KOPT-K1 (cell line): ENCODE results near the gene THTPA.
"Not testable (repeated sequence)": the region's sequence is repeated elsewhere in the genome, so short reads cannot be mapped to it uniquely, and the experiment has no call there.

Experiments used
- H3K27ac ChIP-seq: fragments of 200-600 bp; sonication (generic); 2 replicates; pipeline ENCODE4 v1.5.1; 2016; ENCODE audit warnings: antibody characterized with exemption, mild to moderate bottlenecking, low read depth, low read length; ENCODE audit not compliant: poor library complexity, severe bottlenecking
- H3K36me3 ChIP-seq: fragments of 200-600 bp; sonication (generic); 2 replicates; pipeline ENCODE4 v1.5.1; 2017; ENCODE audit warnings: antibody characterized with exemption, mild to moderate bottlenecking, low read length, moderate library complexity; ENCODE audit not compliant: insufficient read depth
- H3K9me3 ChIP-seq: fragments of 200-600 bp; sonication (generic); 2 replicates; pipeline ENCODE4 v1.5.1; 2017; ENCODE audit warnings: antibody characterized with exemption, low read length, mild to moderate bottlenecking; ENCODE audit not compliant: insufficient read depth, poor library complexity, severe bottlenecking

Gene THTPA

DNA sequence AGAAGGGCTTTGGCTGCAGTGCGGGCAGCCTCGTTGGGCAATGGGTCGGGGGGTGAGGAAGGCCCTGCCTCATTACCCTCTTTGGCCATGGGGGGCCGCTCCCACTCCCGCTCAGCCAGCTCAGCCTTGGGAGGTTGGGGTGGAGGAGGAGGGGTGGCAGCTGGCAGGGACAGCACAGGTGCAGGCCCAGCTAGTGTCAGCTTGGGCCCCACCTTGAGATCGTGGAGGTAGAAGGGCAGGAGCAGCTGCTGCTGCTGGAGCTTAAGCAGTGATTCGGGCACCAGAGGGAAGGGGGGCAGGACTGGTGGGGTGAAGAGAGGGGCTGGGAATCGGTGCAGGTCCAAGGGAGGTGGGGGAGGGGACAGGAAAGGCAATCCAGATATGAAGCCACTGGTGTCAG lies 30.5 kb upstream of the THTPA start:
- no peak overlapping the region for H3K27ac ChIP-seq
- no peaks in the 10 kb centered on the region for H3K9me3 ChIP-seq
- no peaks in the 10 kb centered on the region for H3K36me3 ChIP-seq

DNA sequence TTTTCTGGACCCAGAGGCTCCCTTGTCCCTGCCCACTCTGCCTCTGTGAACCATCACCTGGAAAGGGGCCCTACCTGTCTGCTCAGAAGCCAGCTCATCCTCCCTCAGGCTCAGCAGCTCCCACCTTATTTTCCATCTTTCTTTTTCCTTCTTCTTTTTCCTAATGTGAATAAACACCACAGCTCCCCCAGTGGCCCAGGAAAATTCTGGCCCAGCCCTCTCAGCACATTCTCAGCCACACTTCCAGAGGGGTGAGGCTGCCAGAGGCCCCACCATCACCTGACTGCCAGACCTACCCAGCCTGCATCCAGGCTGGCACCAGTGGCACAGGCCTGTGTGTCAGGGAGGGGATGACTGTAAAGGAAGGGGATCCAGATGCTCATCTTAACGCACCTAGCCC lies 27.5 kb upstream of the THTPA start:
- H3K27ac ChIP-seq, result no peak overlapping the region
- no peaks in the 10 kb centered on the region for H3K36me3 ChIP-seq
- no peaks in the 10 kb centered on the region for H3K9me3 ChIP-seq

DNA sequence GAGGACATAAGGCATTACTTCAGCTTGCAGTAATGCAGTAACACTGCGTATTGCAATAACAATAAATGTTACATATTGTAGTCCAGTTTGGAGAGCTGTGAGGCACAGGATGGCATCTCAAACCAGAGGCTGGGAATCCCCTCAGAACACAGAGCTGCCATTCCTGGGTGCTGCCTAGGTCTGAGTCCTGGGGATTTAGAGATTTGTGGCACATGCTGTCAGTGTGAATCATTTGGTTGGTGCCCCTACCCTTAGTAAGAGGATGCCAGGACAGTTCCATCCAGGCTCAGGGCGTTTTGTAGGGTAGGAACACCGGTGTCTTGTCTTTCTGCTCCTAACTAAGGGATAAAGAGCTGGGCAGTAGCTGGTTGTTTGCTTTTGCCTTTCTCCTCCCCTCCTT lies 27.1 kb upstream of the THTPA start:
- no peak overlapping the region for H3K27ac ChIP-seq
- H3K9me3 ChIP-seq, result no peaks in the 10 kb centered on the region
- H3K36me3 ChIP-seq, result no peaks in the 10 kb centered on the region

- Histone ChIP-seq H3K9me3 (no peaks in the 10 kb centered on the region), H3K27ac (no peak overlapping the region), H3K36me3 (no peaks in the 10 kb centered on the region)
These were observed 25.6 kb upstream of the THTPA start for GRCh38 chr14:23530375-23531055.

GRCh38 chr14:23531391-23531790 lies 24.7 kb upstream of the THTPA start:
- H3K36me3 ChIP-seq, result no peaks in the 10 kb centered on the region
- H3K9me3 ChIP-seq, result no peaks in the 10 kb centered on the region
- no peak overlapping the region for H3K27ac ChIP-seq

DNA sequence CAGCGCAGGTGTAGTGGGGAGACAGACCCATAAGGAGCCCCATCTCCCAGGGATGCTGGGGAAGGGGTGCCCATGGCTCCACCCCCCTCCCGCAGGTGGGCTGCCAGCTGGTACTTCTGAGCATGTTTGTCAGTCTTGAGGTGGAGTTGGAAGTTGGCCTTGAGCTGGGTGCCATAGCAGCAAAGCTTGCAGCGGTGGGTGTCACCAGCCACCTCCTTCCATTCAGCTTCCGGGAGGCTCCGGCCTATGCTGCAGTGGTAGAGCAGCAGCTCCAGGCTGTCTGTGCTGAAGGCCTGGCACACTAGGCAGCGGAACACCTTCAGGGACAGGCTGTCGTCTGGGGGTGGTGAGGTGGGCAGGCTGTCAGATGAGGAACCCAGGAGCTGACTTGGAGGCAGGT lies 23.4 kb upstream of the THTPA start:
- Histone ChIP-seq H3K9me3 (no peaks in the 10 kb centered on the region), H3K27ac (no peak overlapping the region), H3K36me3 (no peaks in the 10 kb centered on the region)

GRCh38 chr14:23533652-23534435 lies 22.2 kb upstream of the THTPA start:
- no peak overlapping the region for H3K27ac ChIP-seq
- no peaks in the 10 kb centered on the region for H3K36me3 ChIP-seq
- H3K9me3 ChIP-seq, result no peaks in the 10 kb centered on the region

- no peak overlapping the region for H3K27ac ChIP-seq
- H3K36me3 ChIP-seq, result no peaks in the 10 kb centered on the region
These were observed 20.1 kb upstream of the THTPA start for GRCh38 chr14:23535943-23536342.

GRCh38 chr14:23536494-23536893 lies 19.6 kb upstream of the THTPA start:
- Histone ChIP-seq H3K9me3 (no peaks in the 10 kb centered on the region), H3K27ac (no peak overlapping the region), H3K36me3 (no peaks in the 10 kb centered on the region)

More at GRCh38 chr14:23535943-23536342, 20.1 kb upstream of the THTPA start:
- H3K9me3 ChIP-seq, result no peaks in the 10 kb centered on the region

DNA sequence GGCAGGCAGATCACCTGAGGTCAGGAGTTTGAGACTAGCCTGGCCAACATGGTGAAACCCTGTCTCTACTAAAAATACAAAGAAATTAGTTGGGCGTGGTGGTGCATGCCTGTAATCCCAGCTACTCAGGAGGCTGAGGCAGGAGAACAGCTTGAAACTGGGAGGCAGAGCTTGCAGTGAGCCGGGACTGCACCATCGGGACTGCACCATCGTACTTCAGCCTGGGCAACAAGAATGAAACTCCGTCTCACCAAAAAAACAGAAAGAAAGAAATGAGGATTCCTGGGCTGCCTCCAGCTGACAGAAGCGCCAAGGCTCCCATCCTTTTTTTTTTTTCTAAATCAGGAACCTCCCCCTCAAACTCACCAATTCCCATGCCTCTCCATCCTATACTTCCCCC lies 19.2 kb upstream of the THTPA start:
- H3K27ac ChIP-seq, H3K9me3 ChIP-seq, H3K36me3 ChIP-seq: not testable (repeated sequence)

DNA sequence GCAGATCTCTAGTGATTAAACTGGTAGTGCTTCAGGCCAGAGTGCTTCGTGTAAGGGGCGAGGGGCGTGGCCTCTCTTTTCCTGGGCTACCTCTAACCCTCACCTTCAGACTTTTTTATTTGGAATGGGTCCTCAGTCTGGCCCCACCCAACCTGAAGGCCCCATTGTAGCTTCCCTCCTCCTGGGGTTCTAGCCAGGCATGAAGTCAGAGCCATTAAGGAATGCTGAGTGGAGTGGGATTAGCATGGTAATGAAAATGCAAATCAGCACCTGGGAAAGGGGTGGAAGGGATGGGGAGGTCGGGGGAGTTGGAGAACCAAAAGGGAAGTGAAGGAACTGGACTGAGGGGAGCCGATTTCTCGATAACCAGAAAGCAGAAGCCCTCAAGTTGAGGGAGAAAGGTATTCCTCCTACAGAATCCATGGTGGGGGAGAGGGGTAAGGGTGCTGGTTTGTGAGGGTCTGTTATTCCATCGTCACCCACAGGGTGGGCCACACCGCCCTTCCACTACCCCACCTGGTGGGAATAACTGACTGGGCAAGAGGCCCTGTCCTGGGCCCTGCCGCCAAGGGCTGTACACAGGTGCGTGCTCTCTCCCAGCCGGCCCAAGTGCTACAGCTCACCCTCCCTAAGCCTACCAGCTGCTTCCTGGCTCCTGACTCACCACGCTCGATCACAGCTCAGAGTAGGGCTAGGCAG lies 18.6 kb upstream of the THTPA start:
- H3K9me3 ChIP-seq, result no peaks in the 10 kb centered on the region
- H3K36me3 ChIP-seq, result no peaks in the 10 kb centered on the region
- H3K27ac ChIP-seq, result no peak overlapping the region

GRCh38 chr14:23538050-23538718 lies 17.9 kb upstream of the THTPA start:
- no peak overlapping the region for H3K27ac ChIP-seq
- H3K9me3 ChIP-seq, result no peaks in the 10 kb centered on the region
- no peaks in the 10 kb centered on the region for H3K36me3 ChIP-seq

DNA sequence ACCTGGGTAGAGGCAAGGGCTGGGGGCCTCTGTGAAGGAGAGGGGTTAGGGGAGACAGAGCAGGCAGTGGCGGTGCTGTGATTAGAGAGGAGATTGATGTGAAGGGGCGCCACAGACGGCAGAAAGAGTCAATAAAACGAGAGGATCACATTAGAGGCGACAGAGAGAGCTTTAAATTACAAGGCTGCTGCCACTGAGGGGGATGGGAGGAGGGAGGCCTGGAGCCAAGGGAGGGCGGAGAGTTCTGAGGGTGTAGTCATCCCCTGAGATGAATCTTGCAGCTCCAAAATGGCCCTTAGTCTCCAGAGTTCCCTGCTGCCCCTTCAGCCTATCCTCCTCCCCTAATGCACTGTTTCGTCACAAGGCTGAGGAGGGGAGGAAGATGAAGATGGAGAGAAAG lies 17.3 kb upstream of the THTPA start:
- Histone ChIP-seq H3K36me3 (no peaks in the 10 kb centered on the region), H3K9me3 (no peaks in the 10 kb centered on the region), H3K27ac (no peak overlapping the region)

GRCh38 chr14:23539248-23540140 lies 16.6 kb upstream of the THTPA start:
- no peaks in the 10 kb centered on the region for H3K36me3 ChIP-seq
- H3K9me3 ChIP-seq, result no peaks in the 10 kb centered on the region
- no peak overlapping the region for H3K27ac ChIP-seq
